Esophagus squamous epithelium (tissue), 4 donors: Measurements from ENCODE around the gene WNT9A.

ENCODE experiments used
- CTCF ChIP-seq, 6 experiments: fragments of 450-650 bp in 4 of 6; fragments of 200-600 bp in 2 of 6; sonication (generic) in 2 of 6; IDR thresholded peaks; one replicate each; pipeline ENCODE4 v1.5.1; 2016 to 2019; ENCODE audit warnings: antibody characterized with exemption in 6 of 6, mild to moderate bottlenecking in 4 of 6, moderate library complexity in 4 of 6
- POLR2A ChIP-seq, 4 donors: fragments of 450-650 bp; IDR thresholded peaks; one replicate each; pipeline ENCODE4 v1.6.1; 2017; ENCODE audit warnings: antibody characterized with exemption in 4 of 4, mild to moderate bottlenecking in 4 of 4, moderate library complexity in 3 of 4

- no peak for TF ChIP-seq CTCF (IDR thresholded peaks at IDR 0.05)
- TF ChIP-seq POLR2A (IDR thresholded peaks at IDR 0.05), result no peak
These were observed 77.4 kb downstream of the WNT9A start for GRCh38 chr1:227870366-227870765.
